HG03108 (cell line): ENCODE results near the gene SEMA3A.

Experiments
- ATAC-seq: cut with Tn5 transposase; IDR thresholded peaks from one replicate; pipeline ENCODE4 v1.9.1; 2021; ENCODE audit warnings: moderate library complexity; ENCODE audit not compliant: unreplicated experiment

SEMA3A gene

GRCh38 chr7:84199216-84199615 is 4.6 kb upstream of the SEMA3A start:
- no peak for ATAC-seq

DNA sequence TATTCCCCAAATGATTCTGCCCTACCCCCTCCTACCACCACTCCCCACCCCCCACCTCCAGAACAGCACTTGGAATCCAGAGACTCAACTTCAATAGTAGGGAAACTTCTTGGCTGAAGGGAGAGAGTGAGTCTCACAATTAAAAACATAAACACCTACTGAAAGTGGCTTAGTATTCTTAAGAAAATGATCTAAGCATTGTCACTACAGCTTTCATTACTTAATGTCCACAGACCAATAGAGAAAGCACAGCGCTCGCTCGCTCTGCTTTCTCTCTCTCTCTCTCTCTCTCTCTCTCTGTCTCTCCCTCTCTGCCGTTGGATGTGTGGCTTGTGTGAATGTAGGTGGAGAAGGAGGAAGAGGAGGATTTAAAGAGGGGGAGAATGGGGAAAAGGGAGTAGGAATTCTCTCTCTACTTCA is 1.5 kb upstream of the SEMA3A start:
- no peak for ATAC-seq

DNA sequence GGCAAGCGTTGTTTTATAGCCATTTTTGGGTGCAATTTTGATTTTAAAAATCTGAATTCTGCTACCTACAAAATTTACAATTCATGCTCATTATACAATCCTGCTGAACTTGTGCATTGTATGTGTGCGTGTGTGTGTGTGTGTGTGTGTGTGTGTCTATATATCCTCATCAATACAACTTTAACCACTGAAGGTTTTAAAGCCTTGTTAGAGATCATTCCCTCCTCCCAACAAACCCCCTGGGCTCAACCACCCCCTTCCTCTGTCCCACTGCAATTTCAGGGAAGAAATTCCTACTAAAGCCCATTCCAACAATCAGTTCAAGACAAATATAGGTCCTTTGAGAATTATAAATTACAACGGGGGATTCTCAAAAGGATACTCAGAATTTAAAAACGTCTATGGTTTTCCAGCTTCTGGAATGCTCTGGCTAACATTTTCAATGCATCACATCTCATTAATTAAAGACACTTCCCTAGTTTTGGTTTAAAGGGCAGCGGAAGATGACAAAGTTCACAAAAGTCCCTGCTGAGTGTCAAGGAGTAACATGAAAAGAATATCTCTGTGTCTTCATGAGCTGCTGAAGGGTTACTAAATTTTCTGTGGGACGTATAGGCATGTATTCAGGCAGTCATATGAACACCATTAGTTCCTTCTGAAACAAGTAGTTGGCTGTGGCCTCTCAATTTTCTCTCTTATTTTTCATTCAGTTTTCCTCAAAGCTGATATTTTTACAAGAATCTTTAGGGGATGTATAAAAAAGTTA is 889 bp upstream of the SEMA3A start:
- no peak for ATAC-seq

- no peak for ATAC-seq
These were observed 842 bp downstream of the SEMA3A start for GRCh38 chr7:84193747-84194146.

GRCh38 chr7:84191842-84192241 is 2.7 kb downstream of the SEMA3A start:
- ATAC-seq: no peak

- ATAC-seq: no peak
These were observed 3.3 kb downstream of the SEMA3A start for GRCh38 chr7:84191261-84191660.

DNA sequence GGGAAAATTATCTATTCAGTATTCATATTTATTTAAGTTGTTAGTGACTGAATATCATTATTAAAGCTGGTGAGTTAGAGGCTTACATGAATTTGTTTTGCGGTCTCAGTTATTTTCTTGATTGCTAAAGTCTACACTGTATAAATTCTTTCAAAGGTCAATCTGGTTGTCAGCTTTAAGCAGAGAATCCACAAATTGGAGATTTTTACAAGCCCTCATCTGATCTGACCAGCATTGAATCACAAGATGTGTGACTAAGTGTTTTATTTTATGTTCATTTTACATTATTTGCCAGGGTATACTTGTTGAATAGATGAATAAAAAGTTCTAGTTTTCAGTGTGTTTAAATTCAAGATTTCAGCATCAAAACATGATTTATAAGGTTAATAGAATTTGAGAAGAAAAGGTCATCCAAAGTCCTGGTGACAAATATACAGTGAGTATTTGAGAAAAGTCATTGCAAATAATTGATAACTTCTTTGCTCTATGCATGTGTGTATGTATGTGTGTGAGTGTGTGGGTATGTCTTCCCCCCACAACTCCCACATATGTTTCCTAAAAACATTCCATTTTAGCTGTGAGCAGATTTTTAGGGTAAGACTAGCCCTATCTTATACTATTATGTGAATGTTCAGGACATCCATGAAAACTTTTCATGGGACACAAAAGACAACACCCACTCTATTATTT is 4.4 kb downstream of the SEMA3A start:
- no peak for ATAC-seq

GRCh38 chr7:84188786-84189405 is 5.7 kb downstream of the SEMA3A start:
- ATAC-seq: no peak

GRCh38 chr7:84187813-84188510 is 6.6 kb downstream of the SEMA3A start:
- no peak for ATAC-seq

- ATAC-seq: no peak
These were observed 7.3 kb downstream of the SEMA3A start for GRCh38 chr7:84187087-84187805.

DNA sequence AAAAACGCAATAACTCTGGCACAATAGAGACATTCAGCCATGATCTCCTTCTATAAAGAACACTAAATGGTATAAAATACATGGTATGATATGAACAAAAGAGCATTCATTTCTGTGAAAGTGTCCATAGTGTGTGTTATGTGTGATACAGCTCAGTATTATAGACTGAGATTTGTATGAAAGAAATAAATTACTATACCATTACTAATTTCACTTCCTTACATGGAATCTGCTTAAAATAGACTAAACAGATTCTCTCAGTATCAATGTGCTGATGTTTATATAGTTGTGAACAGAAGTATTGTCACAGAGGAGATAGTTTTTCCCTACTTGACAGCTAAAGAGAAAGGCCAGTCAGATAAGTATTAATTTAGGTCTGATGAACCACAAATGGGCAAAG is 10.8 kb downstream of the SEMA3A start:
- no peak for ATAC-seq

DNA sequence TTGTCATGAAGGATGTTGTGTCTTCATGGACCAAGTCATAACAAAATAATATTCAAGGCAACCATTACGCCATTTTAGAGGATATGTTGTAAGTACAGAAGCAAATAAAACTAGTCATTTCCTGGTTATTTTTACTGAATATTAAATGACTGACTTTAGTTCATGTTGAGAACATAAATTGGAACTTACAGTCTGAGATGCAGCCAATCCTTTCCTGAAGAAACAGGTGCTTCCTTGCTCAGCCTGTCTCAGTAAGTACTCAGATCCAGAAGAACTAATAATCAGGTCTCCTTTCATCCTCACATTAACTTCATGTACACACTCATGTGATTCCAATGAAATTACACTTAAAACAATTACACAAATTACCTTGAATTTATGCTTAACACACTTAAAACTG is 12.3 kb downstream of the SEMA3A start:
- ATAC-seq: no peak

DNA sequence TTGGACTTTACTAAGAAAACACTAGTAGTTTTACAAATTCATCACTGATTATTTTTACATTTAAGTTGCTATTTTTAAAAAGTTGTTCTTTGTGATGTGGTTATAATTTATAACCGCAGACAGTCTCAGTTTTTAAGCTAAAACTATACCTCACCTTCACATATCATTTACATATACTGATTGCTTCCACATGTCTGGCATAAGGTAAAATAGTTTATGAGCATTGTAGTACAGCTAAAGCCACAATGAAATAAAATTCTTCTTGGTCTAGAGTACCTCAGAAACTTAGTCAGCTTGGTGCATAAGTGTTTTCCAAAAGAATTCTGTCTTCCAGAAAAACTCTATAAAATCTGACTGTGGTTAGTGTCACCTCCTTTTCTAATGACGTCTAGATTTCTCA is 13.0 kb downstream of the SEMA3A start:
- no peak for ATAC-seq

- no peak for ATAC-seq
These were observed 16.7 kb downstream of the SEMA3A start for GRCh38 chr7:84177758-84178412.

DNA sequence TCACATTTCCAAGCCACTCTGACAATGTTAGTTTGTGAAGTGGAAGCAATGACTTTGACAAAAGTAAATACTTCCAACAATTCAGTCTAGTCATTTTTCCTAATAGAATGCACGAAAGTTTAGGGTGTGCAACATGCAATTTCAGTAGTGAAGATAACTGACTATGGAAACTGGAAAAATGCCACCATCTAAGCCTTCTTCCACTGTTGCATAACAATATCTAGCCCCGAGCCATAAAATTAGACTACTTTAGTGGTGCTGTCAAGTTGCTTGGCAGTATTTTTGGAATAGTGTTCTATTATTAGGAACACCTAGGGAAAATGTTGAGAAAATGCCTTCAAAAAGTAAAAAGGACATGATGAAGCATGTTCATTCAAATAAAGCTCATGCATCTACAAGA is 17.9 kb downstream of the SEMA3A start:
- ATAC-seq: no peak

- ATAC-seq: no peak
These were observed 19.1 kb downstream of the SEMA3A start for GRCh38 chr7:84175461-84175860.

GRCh38 chr7:84170646-84171045 is 23.9 kb downstream of the SEMA3A start:
- ATAC-seq: no peak

GRCh38 chr7:84162584-84162983 is 32.0 kb downstream of the SEMA3A start:
- no peak for ATAC-seq

- no peak for ATAC-seq
These were observed 32.5 kb downstream of the SEMA3A start for GRCh38 chr7:84162125-84162524.

GRCh38 chr7:84161398-84161797 is 33.2 kb downstream of the SEMA3A start:
- no peak for ATAC-seq
